HEK293 (cell line): ENCODE results near the gene ZNF438.

ENCODE experiments used
- CTCF ChIA-PET: fragments of 350-600 bp; formaldehyde crosslinking; extraction: SDS; loops from one replicate; lab custom pipeline; 2021; ENCODE audit warnings: antibody characterized with exemption; lab: Yijun Ruan, JAX
- POLR2A ChIA-PET: fragments of 300-600 bp; formaldehyde crosslinking; extraction: SDS; loops from one replicate; lab custom pipeline; 2020; ENCODE audit warnings: antibody characterized with exemption, inconsistent platforms; lab: Yijun Ruan, JAX
- H3K27ac ChIP-seq: fragments of 200-500 bp; sonication (Bioruptor generic); 2 replicates; pipeline ENCODE4 v1.5.1; 2014; ENCODE audit warnings: low read depth, low read length, control low read depth, inconsistent platforms; ENCODE audit errors: extremely low read depth
- H3K36me3 ChIP-seq, 2 experiments: fragments of 200-500 bp in 1 of 2; sonication (Bioruptor generic) in 1 of 2; 1 replicate in 1 of 2; 2 replicates in 1 of 2; pipeline ENCODE4 v1.5.1; 2014 to 2017; ENCODE audit warnings: inconsistent platforms in 2 of 2, low read length in 2 of 2; ENCODE audit not compliant: control insufficient read depth in 2 of 2, insufficient read depth in 1 of 2
- H3K4me1 ChIP-seq: fragments of 200-500 bp; sonication (Bioruptor generic); 2 replicates; pipeline ENCODE4 v1.5.1; 2014; ENCODE audit warnings: mild to moderate bottlenecking, low read length, inconsistent platforms; ENCODE audit not compliant: control insufficient read depth, insufficient read depth
- H3K4me3 ChIP-seq: 2 replicates; pipeline ENCODE4 v1.5.1; 2011; ENCODE audit warnings: low read depth, mild to moderate bottlenecking, control low read depth, low read length, moderate library complexity
- H3K9me3 ChIP-seq: fragments of 200-500 bp; sonication (Bioruptor generic); 2 replicates; pipeline ENCODE4 v1.5.1; 2014; ENCODE audit warnings: low read depth, low read length, inconsistent platforms; ENCODE audit not compliant: control insufficient read depth, insufficient read depth
- KLF10 ChIP-seq: fragments of 450-650 bp; IDR thresholded peaks from 2 replicates; pipeline ENCODE4 v1.5.1; 2018; ENCODE audit warnings: missing biosample characterization, mild to moderate bottlenecking, missing genetic modification characterization
- KLF17 ChIP-seq: fragments of 450-650 bp; formaldehyde crosslinking; IDR thresholded peaks from 2 replicates; pipeline ENCODE4 v1.5.1; 2016; ENCODE audit warnings: missing biosample characterization, missing genetic modification characterization
- MZF1 ChIP-seq: fragments of 450-650 bp; formaldehyde crosslinking; IDR thresholded peaks from 2 replicates; pipeline ENCODE4 v1.5.1; 2017; ENCODE audit warnings: missing biosample characterization, missing genetic modification characterization, borderline replicate concordance
- PBX3 ChIP-seq: sonication (generic); formaldehyde crosslinking; IDR thresholded peaks from 2 replicates; pipeline ENCODE4 v1.8.1; 2022; ENCODE audit warnings: mild to moderate bottlenecking, moderate library complexity, missing genetic modification reagents
- SCRT1 ChIP-seq: fragments of 450-650 bp; formaldehyde crosslinking; IDR thresholded peaks from 2 replicates; pipeline ENCODE4 v1.5.1; 2016; ENCODE audit warnings: missing biosample characterization, missing genetic modification characterization, borderline replicate concordance
- TSHZ1 ChIP-seq: fragments of 450-650 bp; formaldehyde crosslinking; IDR thresholded peaks from 2 replicates; pipeline ENCODE4 v1.5.1; 2016; ENCODE audit warnings: missing biosample characterization, missing genetic modification characterization, borderline replicate concordance
- ZBTB10 ChIP-seq: fragments of 450-650 bp; formaldehyde crosslinking; IDR thresholded peaks from 2 replicates; pipeline ENCODE4 v1.5.1; 2016; ENCODE audit warnings: missing biosample characterization, missing genetic modification characterization
- ZBTB11 ChIP-seq: fragments of 450-650 bp; formaldehyde crosslinking; conservative IDR thresholded peaks from 2 replicates; pipeline ENCODE4 v1.5.1; 2016; ENCODE audit warnings: low read depth, missing biosample characterization, missing genetic modification characterization
- ZBTB49 ChIP-seq: fragments of 450-650 bp; formaldehyde crosslinking; IDR thresholded peaks from 2 replicates; pipeline ENCODE4 v1.5.1; 2016; ENCODE audit warnings: missing biosample characterization, missing genetic modification characterization, low read depth
- ZNF19 ChIP-seq: fragments of 450-650 bp; formaldehyde crosslinking; IDR thresholded peaks from 2 replicates; pipeline ENCODE4; 2016; ENCODE audit warnings: missing biosample characterization, missing genetic modification characterization, low read depth
- ZNF211 ChIP-seq: fragments of 450-650 bp; formaldehyde crosslinking; IDR thresholded peaks from 2 replicates; pipeline ENCODE4 v1.5.1; 2016; ENCODE audit warnings: low read depth, missing biosample characterization, missing genetic modification characterization
- ZNF311 ChIP-seq: fragments of 450-650 bp; formaldehyde crosslinking; IDR thresholded peaks from 2 replicates; pipeline ENCODE4 v1.5.1; 2017; ENCODE audit warnings: missing biosample characterization, missing genetic modification characterization, borderline replicate concordance
- ZNF473 ChIP-seq: fragments of 450-650 bp; formaldehyde crosslinking; IDR thresholded peaks from 2 replicates; pipeline ENCODE4 v1.5.1; 2017; ENCODE audit warnings: missing biosample characterization, missing genetic modification characterization
- ZNF558 ChIP-seq: fragments of 450-650 bp; formaldehyde crosslinking; IDR thresholded peaks from 2 replicates; pipeline ENCODE4 v1.5.1; 2016; ENCODE audit warnings: missing biosample characterization, missing genetic modification characterization
- ZNF560 ChIP-seq: fragments of 450-650 bp; formaldehyde crosslinking; IDR thresholded peaks from 2 replicates; pipeline ENCODE4 v1.5.1; 2017; ENCODE audit warnings: missing biosample characterization, missing genetic modification characterization, borderline replicate concordance
- ZNF600 ChIP-seq: fragments of 450-650 bp; formaldehyde crosslinking; IDR thresholded peaks from 2 replicates; pipeline ENCODE4 v1.5.1; 2016; ENCODE audit warnings: missing biosample characterization, missing genetic modification characterization
- ZNF624 ChIP-seq: fragments of 450-650 bp; formaldehyde crosslinking; IDR thresholded peaks from 2 replicates; pipeline ENCODE4 v1.5.1; 2017; ENCODE audit warnings: missing biosample characterization, missing genetic modification characterization
- ZNF658 ChIP-seq: fragments of 450-650 bp; formaldehyde crosslinking; IDR thresholded peaks from 2 replicates; pipeline ENCODE4; 2016; ENCODE audit warnings: missing biosample characterization, missing genetic modification characterization
- ZNF777 ChIP-seq: fragments of 450-650 bp; formaldehyde crosslinking; IDR thresholded peaks from 2 replicates; pipeline ENCODE4 v1.5.1; 2017; ENCODE audit warnings: missing biosample characterization, missing genetic modification characterization, borderline replicate concordance
- ZNF791 ChIP-seq: fragments of 450-650 bp; formaldehyde crosslinking; IDR thresholded peaks from 2 replicates; pipeline ENCODE4 v1.5.1; 2016; ENCODE audit warnings: missing biosample characterization, missing genetic modification characterization
- ZNF830 ChIP-seq: fragments of 450-650 bp; IDR thresholded peaks from 2 replicates; pipeline ENCODE4 v1.5.0; 2018; ENCODE audit warnings: missing biosample characterization, missing genetic modification characterization, low read depth, mild to moderate bottlenecking, moderate library complexity

ZNF438 gene

GRCh38 chr10:30825022-30825421, 206.6 kb downstream of the ZNF438 start (continued):
- TF ChIP-seq TSHZ1 (tag by site-specific recombination) (no peak), ZBTB10 (tag by site-specific recombination) (no peak), KLF17 (no peak), ZNF600 (tag by site-specific recombination) (no peak), ZBTB11 (tag by site-specific recombination) (no peak), ZNF473 (tag by site-specific recombination) (no peak)

GRCh38 chr10:30823651-30824050, 208.0 kb downstream of the ZNF438 start:
- CTCF ChIA-PET, result no interaction called here
- TF ChIP-seq ZNF624 (tag by site-specific recombination) (no peak), PBX3 (CRISPR knock-in tag) (no peak), ZNF560 (tag by site-specific recombination) (no peak), ZNF658 (tag by site-specific recombination) (no peak), ZNF211 (tag by site-specific recombination) (no peak), KLF10 (tag by site-specific recombination) (no peak), ZNF558 (no peak), ZBTB49 (tag by site-specific recombination) (no peak), ZNF830 (tag by site-specific recombination) (no peak), ZNF311 (tag by site-specific recombination) (no peak), ZNF777 (tag by site-specific recombination) (no peak), SCRT1 (no peak), ZNF791 (tag by site-specific recombination) (no peak), ZNF19 (tag by site-specific recombination) (no peak), MZF1 (tag by site-specific recombination) (no peak)
- H3K4me3 ChIP-seq, result no peak overlapping the region

More at GRCh38 chr10:30823651-30824050, 208.0 kb downstream of the ZNF438 start:
- Histone ChIP-seq H3K4me1 (no peaks in the 10 kb centered on the region), H3K27ac (no peak overlapping the region), H3K9me3 (no peaks in the 10 kb centered on the region), H3K36me3 (no peaks in the 10 kb centered on the region)
- POLR2A ChIA-PET, result no interaction called here
